ENCODE measurements around the gene ABHD12.

- TF ChIP-seq POLR2A (IDR thresholded peaks at IDR 0.05): no peak
- no peak for TF ChIP-seq CTCF (IDR thresholded peaks at IDR 0.05)
Observed at GRCh38 chr20:25252230-25252651, 138.4 kb downstream of the ABHD12 start.
